Stimulated activated CD8-positive, alpha-beta memory T cell treated with anti-CD3 and anti-CD28 coated beads, Interleukin-2, amount 100 ng/mL, for 1 hour (primary cell): Measurements from ENCODE around the gene MTUS2.

Experiments used
- DNase-seq, 2 donors: peaks; one replicate each; pipeline ENCODE4 v3.0.0-alpha.2; 2020; ENCODE audit warnings: low read depth in 2 of 2

Gene MTUS2

DNA sequence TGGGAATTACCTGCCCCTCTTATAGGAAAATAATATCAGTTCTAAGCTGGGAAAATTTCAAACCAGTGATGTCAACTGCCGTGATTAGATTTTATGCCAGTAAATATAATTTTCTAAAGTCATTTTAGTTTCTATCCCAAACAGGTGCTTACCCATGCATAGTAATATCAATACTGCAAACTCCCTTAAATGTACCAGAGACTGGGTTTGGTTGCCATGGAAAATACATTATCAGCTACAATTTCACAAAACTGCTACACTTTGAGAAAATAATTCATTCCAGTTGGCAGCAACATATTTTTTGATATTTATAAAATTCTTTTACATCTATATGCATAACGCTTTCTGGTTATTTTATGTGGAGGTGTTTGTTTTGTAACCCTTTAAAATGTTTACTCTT lies 631.8 kb downstream of the MTUS2 start:
- no peak for DNase-seq

DNA sequence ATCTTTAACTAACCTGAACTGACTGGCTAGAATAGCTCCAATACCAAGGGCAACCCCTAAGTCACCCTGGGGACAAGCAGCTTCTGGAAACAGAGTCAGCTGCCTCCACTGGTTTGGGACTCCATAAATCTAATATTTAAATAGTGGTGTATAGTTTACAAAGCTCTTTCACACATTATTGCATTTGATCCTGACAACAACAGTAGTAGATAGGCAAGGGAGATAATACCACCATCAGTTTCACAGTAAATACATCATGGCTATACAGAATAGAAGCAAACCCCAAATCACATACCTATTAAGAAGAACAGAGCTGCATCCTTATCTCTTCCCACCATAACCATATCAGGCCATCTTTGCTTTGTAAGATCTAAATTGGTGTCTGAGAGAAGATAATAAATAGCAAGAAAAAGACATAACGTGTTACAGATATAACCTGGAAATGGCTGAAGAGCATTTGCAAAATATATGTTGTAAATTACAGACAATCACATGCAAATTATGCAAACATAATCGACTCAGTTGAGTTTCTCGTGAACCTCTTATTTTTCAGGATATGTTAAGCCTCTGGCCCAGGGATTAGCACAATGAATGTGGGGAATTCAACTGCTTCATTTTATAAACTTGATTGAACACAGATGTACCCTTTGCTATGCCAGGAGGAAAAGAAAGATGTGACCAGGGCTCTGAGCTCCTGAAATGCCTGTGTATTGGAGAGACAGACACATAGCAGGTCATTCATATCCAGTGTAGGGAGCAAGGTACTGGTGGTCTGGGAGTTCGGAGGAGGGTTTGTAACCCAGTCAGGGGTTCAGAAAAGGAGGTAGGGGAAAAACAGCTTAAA lies 632.9 kb downstream of the MTUS2 start:
- no peak for DNase-seq

DNA sequence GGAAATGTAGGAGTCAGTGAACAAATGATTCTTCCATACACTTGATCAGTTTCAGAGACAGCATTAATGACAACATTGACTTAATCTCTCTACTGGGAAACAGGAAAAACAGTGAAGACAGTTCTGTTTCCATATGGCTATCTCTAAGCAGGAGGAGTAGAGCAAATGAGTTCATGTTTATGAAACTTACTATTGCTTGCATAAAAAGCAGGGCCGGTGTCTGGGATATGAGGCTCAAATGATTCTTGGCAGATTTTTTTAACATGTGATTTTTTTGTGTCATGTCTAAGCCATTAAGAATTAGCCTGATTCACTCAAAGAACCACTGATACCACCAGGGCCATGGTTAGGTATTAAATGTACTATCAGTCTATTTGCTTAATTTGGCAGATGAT lies 633.5 kb downstream of the MTUS2 start:
- no peak for DNase-seq

DNA sequence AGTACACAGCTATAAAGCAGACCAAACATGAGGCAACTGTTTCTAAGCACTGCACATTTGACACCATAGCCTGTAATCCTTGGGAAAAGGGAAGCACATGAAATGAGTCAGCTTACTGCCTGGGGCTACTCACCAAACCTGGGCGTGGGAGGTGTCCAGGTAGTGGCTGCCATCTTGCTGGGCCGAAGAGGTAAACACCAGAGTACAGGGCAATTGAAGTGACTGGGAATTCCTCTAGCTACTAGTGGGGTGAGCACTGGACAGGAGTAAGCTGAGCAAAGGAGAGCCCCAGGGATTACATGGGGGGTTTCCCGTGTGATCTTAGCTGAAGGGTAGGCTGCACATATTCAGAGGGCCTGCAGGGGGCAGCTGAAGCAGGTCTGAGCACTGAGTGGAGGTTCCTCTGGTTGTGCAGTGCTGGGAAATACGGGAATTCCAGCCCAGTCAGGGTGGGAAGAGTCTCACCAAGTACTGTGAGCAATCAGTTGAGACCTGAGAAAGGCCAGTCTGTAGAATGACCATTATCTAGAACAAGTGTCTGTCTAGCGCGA lies 634.9 kb downstream of the MTUS2 start:
- no peak for DNase-seq

DNA sequence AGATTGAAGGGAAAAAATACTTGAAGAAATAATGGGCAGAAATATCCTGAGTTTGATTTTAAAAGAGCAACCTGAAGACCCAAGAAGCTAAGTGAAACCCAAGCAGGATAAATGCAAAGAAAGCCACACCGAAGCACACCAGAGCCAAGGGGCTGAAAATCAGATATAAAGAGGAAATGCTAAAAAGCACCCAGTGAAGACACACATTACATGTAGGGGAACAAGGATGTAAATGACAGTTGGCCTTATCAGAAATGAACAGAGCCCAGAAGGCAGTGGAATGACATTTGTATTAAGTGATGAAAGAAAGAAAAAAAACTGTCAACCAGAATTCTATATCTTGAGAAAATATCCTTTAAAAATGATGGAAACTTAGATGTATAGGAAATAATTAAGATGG lies 636.3 kb downstream of the MTUS2 start:
- DNase-seq: no peak

DNA sequence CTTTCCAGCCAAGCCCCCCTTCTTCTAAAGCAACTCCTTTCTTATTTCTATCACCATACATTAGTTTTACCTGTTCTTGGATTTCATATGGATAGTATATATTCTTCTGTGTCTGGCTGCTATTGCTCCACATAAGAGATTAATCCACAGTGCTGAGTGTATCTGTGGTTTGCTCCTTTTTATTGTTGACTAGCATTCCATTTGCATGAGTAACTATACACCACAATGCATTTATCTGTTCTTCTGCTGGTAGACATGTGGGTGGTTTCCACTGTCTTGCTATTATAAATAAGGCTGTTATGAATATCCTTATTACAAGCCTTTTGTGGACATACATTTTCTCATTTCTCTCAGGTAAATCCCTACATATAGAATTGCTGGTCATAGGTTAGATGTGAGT lies 637.2 kb downstream of the MTUS2 start:
- no peak for DNase-seq

DNA sequence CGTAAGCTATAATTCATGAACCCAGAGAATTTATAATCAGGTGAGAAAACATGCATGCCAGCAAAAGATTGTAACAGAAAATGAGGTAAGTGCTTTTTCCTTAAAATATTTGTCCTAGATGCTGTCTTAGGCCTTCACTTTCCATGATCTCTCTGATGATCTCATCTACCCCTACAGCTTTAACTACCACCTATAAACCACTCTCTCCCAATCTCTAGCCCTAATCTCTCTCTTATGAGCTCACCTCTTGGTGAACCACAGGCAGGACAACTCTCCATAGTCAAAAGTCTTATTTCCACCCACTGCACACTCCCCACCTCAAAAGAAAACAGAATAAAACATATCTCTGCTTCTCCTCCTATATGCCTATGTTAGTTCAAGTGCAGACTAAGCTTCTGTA lies 638.3 kb downstream of the MTUS2 start:
- DNase-seq: no peak

DNA sequence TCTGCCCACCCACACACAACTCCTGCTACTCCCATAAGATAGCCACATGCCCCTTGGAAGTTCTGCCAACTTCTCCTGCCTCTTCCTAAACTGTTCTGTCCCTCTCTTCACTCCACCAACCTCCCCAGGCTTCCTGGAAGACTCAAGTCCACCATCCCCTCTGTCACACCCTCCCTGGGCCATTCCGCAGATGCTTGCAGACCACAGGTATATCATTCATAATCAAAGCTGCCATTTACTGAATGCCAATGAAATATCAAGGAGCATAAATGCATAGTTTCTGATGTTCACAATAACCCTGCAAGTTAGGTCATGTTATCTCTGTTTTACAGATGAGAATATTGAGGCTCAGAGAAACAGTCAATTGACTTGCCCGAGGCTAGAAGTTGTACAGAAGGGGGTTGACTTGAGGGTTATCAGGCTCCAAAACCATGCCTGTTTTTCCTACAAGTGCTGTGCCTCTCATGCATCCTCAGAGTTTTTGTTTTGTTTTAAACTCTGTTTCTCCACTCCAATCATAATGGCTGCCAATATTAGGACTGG lies 639.7 kb downstream of the MTUS2 start:
- no peak for DNase-seq

DNA sequence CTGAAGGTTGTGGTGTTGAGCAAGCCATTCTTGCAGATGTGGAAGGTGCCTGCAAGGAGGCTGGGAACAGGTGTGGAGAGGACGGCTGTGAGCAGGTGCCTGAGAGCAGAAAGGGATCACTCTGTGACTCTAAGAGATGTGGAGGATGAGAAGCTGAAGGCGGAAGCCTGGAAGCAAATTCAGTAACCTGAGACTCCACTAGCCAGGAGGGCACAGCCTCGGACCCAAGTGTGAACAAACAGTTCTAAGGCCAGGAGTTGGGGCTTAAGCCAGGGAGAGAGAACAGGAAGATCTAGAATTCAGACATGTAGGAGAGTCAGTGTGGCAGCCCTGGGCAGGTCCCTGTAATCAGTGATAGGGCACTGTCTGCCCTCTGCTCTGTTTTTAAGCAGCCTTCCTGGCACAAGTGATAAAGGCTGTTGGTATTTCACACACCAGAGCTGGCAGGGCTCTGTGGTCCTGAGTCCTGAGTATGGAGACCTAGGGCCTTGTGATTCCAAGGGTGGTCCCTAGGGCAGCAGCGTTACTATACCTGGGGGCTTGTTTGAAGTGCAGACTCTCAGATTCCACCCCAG lies 644.1 kb downstream of the MTUS2 start:
- DNase-seq: no peak

DNA sequence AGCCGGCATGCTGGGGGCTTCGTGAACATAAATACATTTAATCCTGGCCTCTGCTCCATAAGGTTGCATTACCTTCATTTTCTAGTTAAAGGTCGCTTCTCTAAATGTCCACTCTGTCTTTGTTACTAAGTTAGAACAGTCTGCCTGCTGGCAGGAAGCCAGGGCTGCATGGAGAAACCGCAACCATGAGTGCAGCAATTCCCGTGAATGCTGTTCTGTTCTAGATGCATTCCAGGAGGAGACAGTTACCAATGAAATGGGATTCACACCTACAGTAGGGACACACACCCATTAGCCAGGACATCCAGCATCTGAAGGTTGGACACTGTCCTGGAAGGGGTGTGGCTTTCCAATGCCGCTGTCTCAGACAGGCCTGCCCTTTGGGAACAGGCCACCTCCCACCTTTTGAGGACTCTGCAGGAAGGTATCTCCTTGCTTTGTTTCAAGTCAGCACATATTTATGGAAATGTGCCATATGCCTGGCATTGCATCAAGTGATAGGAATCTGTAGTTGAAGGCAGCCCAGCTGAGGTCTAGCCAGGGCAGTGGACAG lies 645.7 kb downstream of the MTUS2 start:
- no peak for DNase-seq

DNA sequence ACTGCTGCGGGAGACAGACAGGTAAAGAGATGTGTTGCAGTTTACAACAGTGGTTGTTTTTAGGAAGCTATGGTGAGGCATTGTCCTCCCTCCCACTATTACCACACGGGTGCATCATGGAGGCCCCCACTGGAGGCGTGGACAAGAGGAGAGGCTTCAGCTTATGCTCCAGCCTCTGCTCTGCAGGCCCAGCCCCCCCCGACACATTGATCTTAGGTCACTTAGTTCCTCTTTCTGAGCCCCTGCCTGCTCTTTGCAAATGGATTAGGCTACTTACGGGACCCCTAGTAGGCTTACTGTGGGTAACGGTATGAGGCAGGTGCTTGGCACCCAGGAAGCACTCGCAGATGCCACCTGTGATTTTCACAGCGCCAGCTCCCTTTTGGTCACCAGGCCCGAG lies 651.4 kb downstream of the MTUS2 start:
- DNase-seq: no peak

DNA sequence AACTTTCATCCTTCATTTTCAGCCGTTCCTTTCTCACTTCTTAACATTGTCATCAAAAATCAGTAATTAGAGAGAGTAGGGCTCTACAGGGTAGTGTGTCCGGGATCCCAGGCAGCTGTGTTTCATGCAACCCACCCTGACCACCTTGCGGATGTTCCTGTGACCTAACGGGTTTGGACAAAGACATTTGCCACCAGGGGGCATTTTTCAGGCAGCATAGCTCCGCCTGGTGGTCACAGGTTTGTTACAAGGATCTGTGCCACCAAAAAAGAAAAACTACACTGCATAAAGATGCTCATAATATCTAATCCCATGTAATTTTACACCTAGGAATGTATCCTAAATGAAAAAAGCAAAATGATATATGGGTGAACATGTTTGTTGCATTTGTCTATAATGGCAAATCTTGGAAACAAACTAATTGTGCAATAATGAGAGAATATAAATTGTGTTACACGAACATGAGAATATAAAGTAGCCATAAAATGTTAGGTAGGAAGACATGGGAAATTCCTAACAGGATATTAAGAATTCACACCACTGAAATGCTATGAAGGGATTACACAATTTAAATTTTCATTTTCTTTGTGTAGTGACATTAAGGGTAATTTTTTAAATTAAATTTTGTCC lies 652.3 kb downstream of the MTUS2 start:
- DNase-seq: no peak

DNA sequence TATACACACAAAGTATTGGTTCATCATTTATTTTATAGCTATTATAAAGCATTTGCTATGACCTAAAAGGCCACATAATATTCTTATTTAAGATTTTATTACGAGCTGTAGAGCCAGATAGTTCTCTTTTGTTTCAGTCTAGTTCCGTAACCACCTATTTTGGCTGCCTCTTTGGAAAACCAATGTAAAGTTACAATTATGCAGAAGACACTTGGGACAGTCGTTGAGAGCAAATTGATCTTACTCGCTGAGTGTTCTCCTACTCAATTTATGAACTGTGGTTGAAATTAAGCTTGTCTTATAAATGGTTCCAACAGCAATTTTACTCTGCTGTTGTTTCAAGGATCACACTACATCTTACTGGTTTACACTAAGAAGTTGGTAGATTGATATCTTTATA lies 653.0 kb downstream of the MTUS2 start:
- DNase-seq: no peak

DNA sequence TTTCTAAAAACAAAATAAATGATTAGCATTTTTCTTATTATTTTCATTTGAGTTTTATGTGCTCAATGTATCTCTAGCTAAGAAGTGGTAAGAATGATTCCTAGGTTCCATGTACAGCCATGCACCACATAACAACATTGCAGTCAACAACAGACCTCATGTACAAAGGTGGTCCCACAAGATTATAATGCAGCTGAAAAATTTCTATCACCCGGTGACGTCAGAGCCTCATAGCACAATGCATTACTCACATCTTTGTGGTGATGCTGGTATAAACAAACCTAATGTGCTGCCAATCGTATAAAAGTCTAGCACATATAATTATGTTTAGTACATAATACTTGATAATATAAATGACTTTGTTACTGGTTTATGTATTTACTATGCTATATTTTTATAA lies 654.9 kb downstream of the MTUS2 start:
- no peak for DNase-seq

DNA sequence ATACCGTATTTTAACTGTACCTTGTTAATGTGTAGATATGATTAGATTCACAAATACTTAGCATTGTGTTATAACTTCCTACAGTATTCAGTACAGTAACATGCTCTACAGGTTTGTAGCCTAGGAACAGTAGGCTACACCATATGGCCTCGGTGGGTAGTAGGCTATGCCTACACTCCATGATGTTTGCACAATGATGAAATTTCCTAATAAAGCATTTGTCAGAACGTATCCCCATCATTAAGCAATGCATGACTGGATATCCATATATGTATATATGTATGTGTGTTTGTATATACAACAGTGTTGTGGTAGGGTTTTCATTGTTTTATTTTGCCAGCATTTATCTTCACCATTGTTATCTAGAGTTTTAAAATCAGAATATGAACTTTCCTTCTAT lies 655.9 kb downstream of the MTUS2 start:
- no peak for DNase-seq

DNA sequence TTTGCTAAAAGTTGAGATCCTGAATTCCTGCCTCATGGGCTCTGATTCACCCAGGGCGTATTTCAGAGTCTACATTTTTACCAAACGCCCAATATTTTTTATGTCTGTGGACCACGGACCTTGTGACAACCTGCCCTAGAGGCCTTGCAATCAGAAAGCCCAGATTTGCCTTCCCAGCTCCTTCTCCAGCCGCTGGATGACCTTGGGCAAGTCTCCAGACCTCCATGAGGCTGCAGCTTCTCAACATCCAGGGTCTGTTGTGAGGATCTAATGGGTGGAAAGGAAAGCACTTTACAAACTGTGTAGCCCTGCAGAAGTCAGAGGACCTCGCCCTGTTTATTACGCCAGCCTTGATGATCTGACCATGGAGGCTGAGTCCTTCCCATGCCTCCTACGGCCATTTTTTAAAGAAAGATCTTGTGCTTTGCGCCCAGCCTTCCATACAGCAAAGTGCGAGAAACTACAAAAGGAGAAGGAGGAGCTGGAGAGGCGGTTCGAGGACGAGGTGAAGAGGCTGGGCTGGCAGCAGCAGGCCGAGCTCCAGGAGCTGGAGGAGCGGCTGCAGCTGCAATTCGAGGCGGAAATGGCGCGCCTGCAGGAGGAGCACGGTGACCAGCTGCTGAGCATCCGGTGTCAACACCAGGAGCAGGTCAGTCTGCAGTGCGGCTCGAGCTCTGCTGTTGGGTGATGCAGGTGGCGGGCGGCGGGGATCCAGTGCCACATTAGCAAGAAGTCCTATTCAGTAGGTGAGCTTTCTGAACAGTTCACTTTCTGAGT lies 659.8 kb downstream of the MTUS2 start:
- no peak for DNase-seq

DNA sequence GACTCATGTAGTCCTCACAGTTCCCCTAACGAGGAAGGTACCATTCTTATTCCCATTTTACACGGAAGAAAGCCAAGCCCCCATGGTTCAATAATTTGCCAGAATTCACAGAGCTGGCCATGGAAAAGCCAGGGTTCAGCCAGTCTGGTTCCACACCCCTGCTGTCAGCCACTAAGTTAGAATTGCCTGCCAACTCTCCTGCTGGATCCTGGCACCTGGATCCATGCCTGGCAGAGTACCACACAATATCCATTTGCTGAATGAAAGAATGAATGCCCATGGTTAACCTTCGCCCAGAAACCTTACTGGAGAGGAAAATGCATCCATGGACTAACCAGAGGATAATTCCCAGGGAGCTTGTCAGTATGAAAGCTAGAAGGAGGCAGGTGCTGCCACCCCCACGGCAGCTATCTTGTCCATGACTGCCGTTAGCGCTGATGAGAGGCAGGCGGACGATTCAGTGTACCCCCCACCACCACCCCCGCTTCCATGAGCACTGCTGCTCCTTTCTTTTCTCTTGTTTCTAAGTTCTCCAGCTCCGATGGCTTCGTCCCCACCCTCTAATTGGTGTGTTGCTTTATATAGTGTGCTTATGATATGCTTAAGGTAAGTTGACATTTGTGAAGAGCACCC lies 660.9 kb downstream of the MTUS2 start:
- DNase-seq: no peak

DNA sequence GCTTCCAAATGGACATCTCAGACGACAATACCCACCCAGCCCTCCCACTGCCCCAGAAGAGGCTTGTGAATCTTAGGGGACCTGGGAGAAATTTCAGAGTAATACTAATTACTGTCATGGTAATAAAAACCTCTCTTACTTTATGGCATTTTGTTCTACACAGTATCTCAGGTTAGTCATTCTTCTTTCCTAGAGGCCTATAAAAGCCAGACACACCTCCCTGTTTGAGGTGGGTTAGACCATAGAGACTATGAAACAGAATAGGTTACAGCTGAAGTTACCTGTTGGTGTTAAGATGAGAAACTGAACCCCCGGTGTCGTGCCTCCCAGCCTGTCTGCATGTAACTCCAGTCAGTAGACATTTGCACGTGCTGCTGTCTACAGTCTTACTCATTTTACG lies 661.5 kb downstream of the MTUS2 start:
- no peak for DNase-seq

DNA sequence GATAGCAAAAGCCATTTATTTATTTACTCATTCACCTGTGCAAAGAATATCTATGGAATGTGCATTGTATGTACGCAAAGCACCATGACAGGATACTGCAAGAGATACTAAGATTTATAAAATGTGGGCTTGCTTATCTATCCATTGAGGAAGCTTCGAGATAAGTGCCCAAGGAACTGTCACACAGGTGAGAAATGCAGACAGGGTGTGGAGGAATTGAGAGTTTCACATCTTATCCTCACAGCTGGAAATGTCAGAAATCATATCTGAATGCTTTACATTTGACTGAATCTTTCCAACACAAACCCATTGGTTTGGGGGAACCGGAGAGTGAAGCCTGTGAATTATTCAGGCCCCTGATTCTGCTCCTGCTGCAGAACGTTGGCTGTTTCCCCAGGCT lies 662.4 kb downstream of the MTUS2 start:
- no peak for DNase-seq

DNA sequence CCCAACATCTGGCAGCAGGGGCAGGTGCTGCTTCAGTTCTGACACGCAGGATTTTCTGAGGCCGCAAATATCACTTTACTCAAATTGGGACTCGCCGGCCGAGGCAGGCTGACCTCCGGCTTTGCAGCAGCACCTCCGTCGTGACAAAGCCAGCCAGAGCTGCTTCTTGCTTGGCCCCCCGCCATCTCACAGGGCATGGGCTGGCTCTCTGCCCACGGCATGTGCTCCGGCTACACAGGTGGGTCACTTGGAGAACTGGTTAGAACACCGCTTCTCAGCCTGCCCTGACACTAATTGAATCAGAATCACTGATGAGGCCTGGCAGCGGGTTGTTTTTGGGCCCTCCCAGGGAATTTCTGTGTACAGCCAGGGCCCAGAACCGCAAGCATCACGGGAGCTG lies 663.1 kb downstream of the MTUS2 start:
- no peak for DNase-seq

DNA sequence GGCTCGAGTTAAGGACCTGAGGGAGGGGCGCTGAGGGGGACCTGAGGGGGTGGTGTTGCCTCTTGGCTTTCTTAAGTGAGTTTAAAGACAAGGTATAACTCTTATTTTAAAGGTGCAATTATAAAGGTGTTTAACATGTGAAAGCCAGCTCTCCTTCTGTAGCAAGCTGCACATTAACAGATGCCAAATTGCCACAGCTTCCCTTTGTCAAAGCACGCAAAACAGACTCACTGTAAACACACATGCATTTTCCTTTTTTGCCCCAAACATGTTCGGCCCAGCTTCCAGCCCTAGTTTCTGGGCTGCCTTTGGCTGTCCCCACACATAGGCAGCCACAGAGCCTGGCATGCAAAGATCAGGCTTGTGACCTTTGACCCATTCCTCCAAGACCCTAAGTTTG lies 663.5 kb downstream of the MTUS2 start:
- DNase-seq: no peak
